ENCODE measurements around the gene VWA1. TPM values are rescaled to one million over a fixed set of nuclear protein-coding genes. Genes with fewer than 3 reads are reported as not detected.
"Not testable (repeated sequence)": the region's sequence is repeated elsewhere in the genome, so short reads cannot be mapped to it uniquely, and the experiment has no call there.

The VWA1 gene
- total RNA-seq, 1 experiment from 2014 or later, result 56.6 TPM

DNA sequence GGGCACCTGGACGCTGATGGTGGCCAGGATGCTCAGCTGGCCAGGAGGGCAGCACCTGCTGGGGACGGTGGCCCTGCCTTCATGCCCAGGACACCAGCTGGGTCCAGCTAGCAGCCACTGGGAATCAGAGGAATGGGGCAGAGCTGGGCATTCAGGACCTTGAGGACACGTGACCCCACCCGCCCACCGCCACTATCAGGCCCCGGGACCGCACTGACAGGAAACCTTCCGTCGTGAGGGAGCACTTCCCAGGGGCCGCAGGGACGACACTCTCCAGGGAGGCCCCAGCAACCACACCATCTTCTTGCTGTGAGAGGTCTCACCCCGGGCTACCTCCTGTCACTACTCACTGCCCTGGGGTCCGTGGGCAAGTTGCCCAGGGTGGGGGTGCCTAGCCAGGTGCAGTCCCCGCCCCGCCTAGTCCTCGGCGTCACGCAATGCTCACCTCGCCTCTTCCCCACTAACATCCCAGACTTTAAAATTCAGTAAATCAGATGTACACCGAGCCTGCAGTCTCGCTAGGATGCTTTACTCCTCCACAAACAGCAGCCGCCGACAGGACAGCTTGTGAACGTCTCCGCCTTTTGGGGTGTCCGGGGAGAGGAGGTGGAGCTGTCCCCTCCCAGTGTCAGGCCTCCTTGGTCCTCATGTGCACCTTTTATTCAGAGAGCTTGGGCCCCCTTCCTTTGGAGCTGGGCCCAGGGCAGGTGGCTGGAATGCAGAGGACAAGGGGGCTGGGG, 4.9 kb downstream of the VWA1 start:
- peaks cover 5% of the 10 kb centered on the region; the same call in 1 of the 2 replicates for H3K79me2 ChIP-seq (ENCODE audit: low read depth)
- H3K4me2 ChIP-seq, result no peak overlapping the region
- CTCF ChIA-PET, result interaction anchor here (0.6 kb wide), 1 partner anchor 65 kb away, joined by 3 read pairs; the partner anchor contains the start of gene AURKAIP1
- intact Hi-C loops (cut with micrococcal nuclease; ENCODE audit: unreplicated experiment), result loop anchor here (2.0 kb wide), 1 partner anchor 34 kb away; the partner anchor contains the start of gene MRPL20
- peaks cover 8% of the 10 kb centered on the region; the same call in 1 of the 2 replicates for H3K4me1 ChIP-seq (replicated peaks; ENCODE audit: insufficient read depth)
- H3K36me3 ChIP-seq (ENCODE audit: low read depth), result no peaks in the 10 kb centered on the region
- no peaks in the 10 kb centered on the region for H3K9me3 ChIP-seq (ENCODE audit: insufficient read depth, low read depth)
- H3K4me3 ChIP-seq, result no peak overlapping the region
- H3K27ac ChIP-seq, result no peak overlapping the region
- POLR2A ChIA-PET (ENCODE audit: unreplicated experiment), result interaction anchor here (0.6 kb wide), 1 partner anchor 57 kb away, joined by 3 read pairs; no protein-coding TSS in a partner anchor
- no peak overlapping the region for H2AFZ ChIP-seq
- H4K20me1 ChIP-seq (ENCODE audit: insufficient read depth), result no peaks in the 10 kb centered on the region
- no peaks in the 10 kb centered on the region for H3F3A ChIP-seq (ENCODE audit: insufficient read depth, low read depth)
- H3K27me3 ChIP-seq (ENCODE audit: insufficient read depth, low read depth), result no peaks in the 10 kb centered on the region
- TF ChIP-seq EZH2 (IDR thresholded peaks at IDR 0.05; ENCODE audit: low read depth), result no peak
- TF ChIP-seq, protein P1, sequence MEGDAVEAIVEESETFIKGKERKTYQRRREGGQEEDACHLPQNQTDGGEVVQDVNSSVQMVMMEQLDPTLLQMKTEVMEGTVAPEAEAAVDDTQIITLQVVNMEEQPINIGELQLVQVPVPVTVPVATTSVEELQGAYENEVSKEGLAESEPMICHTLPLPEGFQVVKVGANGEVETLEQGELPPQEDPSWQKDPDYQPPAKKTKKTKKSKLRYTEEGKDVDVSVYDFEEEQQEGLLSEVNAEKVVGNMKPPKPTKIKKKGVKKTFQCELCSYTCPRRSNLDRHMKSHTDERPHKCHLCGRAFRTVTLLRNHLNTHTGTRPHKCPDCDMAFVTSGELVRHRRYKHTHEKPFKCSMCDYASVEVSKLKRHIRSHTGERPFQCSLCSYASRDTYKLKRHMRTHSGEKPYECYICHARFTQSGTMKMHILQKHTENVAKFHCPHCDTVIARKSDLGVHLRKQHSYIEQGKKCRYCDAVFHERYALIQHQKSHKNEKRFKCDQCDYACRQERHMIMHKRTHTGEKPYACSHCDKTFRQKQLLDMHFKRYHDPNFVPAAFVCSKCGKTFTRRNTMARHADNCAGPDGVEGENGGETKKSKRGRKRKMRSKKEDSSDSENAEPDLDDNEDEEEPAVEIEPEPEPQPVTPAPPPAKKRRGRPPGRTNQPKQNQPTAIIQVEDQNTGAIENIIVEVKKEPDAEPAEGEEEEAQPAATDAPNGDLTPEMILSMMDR (conservative IDR thresholded peaks at IDR 0.05), result no peak
- no peak for DNase-seq
- BruUV-seq (replicated peaks), result no TSS peak
- no peaks in the 10 kb centered on the region for H3K9me2 ChIP-seq (ENCODE audit: insufficient read depth)

DNA sequence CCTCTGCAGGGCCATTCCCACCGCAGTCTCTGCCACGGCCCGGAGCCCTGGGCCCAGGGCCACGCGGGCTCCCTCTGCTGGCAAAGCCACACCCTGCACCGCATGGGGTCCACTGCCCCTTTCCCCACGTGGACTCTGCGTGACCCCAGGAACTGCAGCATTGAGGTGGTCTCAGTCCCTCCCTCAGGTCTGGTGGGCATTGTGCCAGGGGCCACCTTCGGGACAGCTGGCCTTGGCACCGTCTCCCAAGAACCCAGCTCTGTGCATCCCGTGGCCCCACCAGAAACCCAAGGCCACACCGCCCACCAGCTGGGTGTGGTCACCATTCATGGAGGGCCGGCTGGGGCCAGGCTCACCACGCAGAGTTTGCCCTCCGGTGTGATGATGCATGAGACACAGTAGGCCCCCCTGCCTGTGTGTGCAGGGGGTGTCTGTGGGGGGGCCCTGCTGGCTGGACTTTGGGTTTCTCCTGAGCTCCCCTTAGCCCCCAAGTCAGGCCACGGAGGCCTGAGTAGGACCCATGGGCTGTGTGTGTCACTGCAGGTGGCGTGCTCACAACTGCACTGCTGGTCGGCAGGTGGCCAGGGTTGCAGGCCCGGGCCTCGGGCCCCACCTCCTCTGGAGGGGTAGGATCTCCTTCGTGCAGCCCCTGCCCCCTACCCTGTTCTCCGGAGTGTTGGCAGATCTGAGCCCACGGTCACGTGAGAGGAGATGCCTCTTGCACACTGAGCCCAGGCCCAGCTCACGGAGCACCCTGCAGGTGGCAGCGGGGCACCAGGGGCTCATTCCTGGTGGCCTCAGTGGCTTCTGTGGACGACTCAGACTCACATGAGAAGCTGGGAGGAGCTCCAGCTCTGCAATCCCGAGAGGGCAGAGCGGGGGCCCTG, 5.8 kb downstream of the VWA1 start:
- Histone ChIP-seq H3K27ac (no peak overlapping the region), H2AFZ (no peak overlapping the region), H3K9me3 (ENCODE audit: insufficient read depth, low read depth) (no peaks in the 10 kb centered on the region), H3K4me2 (no peak overlapping the region), H3K79me2 (ENCODE audit: low read depth) (peaks cover 2% of the 10 kb centered on the region; the same call in 1 of the 2 replicates), H3K27me3 (ENCODE audit: insufficient read depth, low read depth) (no peaks in the 10 kb centered on the region), H4K20me1 (ENCODE audit: insufficient read depth) (no peaks in the 10 kb centered on the region), H3K4me1 (replicated peaks; ENCODE audit: insufficient read depth) (peaks cover 5% of the 10 kb centered on the region; the same call in 1 of the 2 replicates), H3K4me3 (no peak overlapping the region), H3K36me3 (ENCODE audit: low read depth) (no peaks in the 10 kb centered on the region), H3F3A (ENCODE audit: insufficient read depth, low read depth) (no peaks in the 10 kb centered on the region), H3K9me2 (ENCODE audit: insufficient read depth) (no peaks in the 10 kb centered on the region)
- peak in 1 of 2 experiments; percentile 48 for DNase-seq
- no peak for TF ChIP-seq EZH2 (IDR thresholded peaks at IDR 0.05; ENCODE audit: low read depth)
- TF ChIP-seq, protein P1 (conservative IDR thresholded peaks at IDR 0.05), result peak; percentile 80
- intact Hi-C loops (cut with micrococcal nuclease; ENCODE audit: unreplicated experiment), result loop anchor here (2.0 kb wide), 1 partner anchor 34 kb away; the partner anchor contains the start of gene MRPL20
- POLR2A ChIA-PET (ENCODE audit: unreplicated experiment), result interaction anchor here (0.6 kb wide), 1 partner anchor 28 kb away, joined by 10 read pairs; no protein-coding TSS in a partner anchor
- BruUV-seq (replicated peaks), result no TSS peak
- CTCF ChIA-PET, result interaction anchor here (0.6 kb wide), 1 partner anchor 66 kb away, joined by 3 read pairs; the partner anchor contains the start of gene AURKAIP1

DNA sequence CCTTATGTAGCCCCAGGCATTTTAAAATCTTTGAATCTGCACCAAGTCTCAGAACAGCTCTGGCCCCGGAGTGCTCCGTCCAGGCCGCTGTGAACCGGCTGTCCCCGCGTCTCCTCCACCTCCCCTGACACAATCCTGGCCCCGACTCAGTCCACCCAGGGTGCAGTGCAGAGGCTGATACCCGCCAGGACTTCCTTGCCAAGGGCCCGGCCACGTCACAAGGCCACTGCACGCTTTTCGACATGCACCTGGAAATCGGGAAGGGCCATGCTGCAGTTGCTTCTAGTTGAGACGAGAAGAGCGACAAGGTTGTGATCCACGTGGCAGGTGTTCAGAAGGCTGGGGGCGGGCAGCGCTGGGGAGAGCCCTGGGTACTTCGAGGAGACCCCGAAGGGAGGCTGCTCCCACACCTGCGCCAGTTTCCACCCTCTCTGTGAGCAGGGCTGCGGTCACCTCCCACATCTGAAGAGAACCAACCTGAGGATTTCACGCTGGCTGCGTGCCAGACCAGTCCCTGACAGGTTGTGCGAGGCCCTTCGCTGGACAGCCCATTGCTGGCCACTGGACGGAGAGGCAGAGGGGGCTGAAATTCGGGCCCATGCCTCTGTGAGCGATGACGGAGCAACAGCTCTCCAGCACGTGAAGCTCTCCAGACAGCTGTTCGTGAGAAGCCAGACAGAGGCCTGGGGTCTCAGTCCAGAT, 6.7 kb downstream of the VWA1 start:
- no peaks in the 10 kb centered on the region for H3K4me1 ChIP-seq (replicated peaks; ENCODE audit: insufficient read depth)
- H3K79me2 ChIP-seq (ENCODE audit: low read depth), result no peaks in the 10 kb centered on the region
- no peaks in the 10 kb centered on the region for H3K36me3 ChIP-seq (ENCODE audit: low read depth)
- no peak for TF ChIP-seq EZH2 (IDR thresholded peaks at IDR 0.05; ENCODE audit: low read depth)
- TF ChIP-seq, protein P1 (conservative IDR thresholded peaks at IDR 0.05), result no peak
- H3K4me2 ChIP-seq, result no peak overlapping the region
- H3K4me3 ChIP-seq, result no peak overlapping the region
- H4K20me1 ChIP-seq (ENCODE audit: insufficient read depth), result no peaks in the 10 kb centered on the region
- H3F3A ChIP-seq (ENCODE audit: insufficient read depth, low read depth), result no peaks in the 10 kb centered on the region
- no peaks in the 10 kb centered on the region for H3K27me3 ChIP-seq (ENCODE audit: insufficient read depth, low read depth)
- H3K9me2 ChIP-seq (ENCODE audit: insufficient read depth), result no peaks in the 10 kb centered on the region
- H3K9me3 ChIP-seq (ENCODE audit: insufficient read depth, low read depth), result no peaks in the 10 kb centered on the region
- H3K27ac ChIP-seq, result no peak overlapping the region
- BruUV-seq (replicated peaks), result no TSS peak
- intact Hi-C loops (cut with micrococcal nuclease; ENCODE audit: unreplicated experiment), result no loop called here
- ChIA-PET POLR2A (ENCODE audit: unreplicated experiment) (interaction anchor here (0.6 kb wide), 1 partner anchor 27 kb away, joined by 10 read pairs; no protein-coding TSS in a partner anchor), CTCF (no interaction called here)
- no peak overlapping the region for H2AFZ ChIP-seq
- no peak for DNase-seq

DNA sequence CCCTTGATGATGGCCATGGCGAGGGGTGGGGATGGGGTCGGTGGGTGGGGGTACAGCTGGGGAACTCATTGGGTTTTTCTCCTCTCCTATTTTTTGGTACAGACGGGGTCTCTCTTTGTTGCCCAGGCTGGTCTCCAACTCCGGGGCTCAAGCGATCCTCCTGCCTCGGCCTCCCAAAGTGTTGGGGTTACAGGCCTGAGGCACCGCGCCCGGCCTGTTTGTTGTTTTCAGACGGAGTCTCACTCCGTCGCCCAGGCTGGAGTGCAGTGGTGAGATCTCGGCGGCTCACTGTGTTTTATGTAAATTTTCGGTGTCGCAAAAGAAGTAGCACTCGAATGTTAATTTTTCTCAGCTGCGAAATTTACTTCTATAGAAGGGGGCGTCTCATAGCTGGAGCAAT, 11.1 kb downstream of the VWA1 start:
- H3K9me3 ChIP-seq (ENCODE audit: insufficient read depth, low read depth); H3K4me2 ChIP-seq; H3K27ac ChIP-seq; H4K20me1 ChIP-seq (ENCODE audit: insufficient read depth); POLR2A ChIA-PET (ENCODE audit: unreplicated experiment); H3F3A ChIP-seq (ENCODE audit: insufficient read depth, low read depth); H3K9me2 ChIP-seq (ENCODE audit: insufficient read depth); BruUV-seq (replicated peaks); H3K36me3 ChIP-seq (ENCODE audit: low read depth); H3K4me3 ChIP-seq; H2AFZ ChIP-seq; DNase-seq; H3K27me3 ChIP-seq (ENCODE audit: insufficient read depth, low read depth); H3K79me2 ChIP-seq (ENCODE audit: low read depth); CTCF ChIA-PET; H3K4me1 ChIP-seq (replicated peaks; ENCODE audit: insufficient read depth); intact Hi-C loops (cut with micrococcal nuclease; ENCODE audit: unreplicated experiment): not testable (repeated sequence)
